GM21786 (cell line): ENCODE measurements around the gene VPS35L.
A peak's percentile ranks its signal among the peaks of the same experiment; 100 is the strongest.

Experiments
- ATAC-seq: cut with Tn5 transposase; IDR thresholded peaks from one replicate; pipeline ENCODE4 v1.9.1; 2021; ENCODE audit not compliant: unreplicated experiment

Gene VPS35L

DNA sequence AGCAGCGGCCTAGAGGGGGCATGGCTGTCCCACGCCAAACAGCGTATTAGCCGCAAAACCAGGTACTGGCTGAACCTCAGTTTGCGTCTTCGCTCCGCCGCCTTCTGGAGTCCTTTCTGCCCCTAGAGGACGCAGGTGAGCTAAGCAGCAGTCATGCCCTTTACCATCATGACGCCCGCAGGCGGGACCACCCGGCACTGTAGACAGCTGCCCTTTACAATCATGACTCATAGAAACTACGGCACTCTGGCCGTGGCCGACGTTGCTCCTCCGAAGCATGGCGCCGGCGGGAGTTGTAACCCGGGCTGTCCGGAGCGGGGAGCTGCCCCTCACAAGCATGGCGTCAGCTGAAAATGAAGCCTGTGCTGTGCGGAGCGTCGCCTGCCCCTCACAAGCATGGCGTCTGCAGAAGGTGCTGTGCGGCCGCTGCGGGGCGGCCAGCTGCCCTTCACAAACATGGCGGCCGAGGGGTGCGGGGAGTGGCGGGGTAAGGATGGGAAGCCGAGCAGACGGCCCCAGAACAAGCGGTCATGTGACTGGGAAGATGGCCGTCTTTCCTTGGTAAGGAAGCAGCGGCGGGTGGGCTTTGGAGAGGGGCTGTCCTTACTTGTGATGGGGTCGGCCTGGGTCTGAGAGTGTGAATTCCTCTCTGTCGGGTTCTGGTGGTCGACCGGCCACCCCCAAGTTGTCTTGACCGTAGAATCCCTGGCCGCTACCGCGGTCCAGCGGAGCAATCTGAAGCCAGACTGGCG, at the start of gene VPS35L:
TSS of gene VPS35L (plus strand) at position 518 of the 752 bp plus-strand sequence. CDS start at position 545, 27 bp downstream.
- peak; percentile 92 for ATAC-seq

DNA sequence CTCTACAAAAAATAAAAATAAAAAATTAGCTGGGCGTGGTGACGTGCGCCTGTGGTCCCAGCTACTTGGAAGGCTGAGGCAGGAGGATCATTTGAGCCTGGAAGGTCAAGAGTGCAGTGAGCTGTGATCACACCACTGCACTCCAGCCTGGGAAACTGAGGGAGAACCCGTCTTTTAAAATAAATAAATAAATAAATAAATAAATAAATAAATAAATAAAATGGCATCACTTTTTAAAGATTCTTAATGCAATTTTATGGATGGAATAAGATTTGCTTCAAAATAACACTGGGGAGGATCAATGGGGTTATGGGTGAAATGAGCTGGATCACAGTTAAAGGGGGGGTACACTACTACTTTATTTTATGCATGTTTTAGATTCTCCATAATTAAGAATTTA, 48.5 kb upstream of the VPS35L start:
- no peak for ATAC-seq

DNA sequence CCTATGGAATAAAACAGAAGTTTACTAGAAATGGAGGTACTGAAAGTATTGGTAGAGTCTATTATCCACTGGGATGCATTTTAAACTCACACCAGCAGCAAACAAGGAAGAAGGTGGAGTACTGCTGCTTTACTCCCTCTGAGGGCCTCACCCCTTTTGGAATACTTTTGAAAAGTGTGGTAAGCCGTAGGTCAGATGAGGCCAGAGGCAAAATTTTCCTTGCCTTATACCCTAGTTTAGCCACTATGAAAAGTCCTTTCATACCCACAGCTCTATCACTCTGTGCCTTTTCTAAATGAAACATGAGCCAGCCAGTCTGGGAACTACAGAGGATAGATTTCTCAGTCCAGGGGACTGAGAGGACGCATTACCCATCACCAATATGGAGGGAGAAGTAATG, 47.6 kb upstream of the VPS35L start:
- ATAC-seq, result no peak

DNA sequence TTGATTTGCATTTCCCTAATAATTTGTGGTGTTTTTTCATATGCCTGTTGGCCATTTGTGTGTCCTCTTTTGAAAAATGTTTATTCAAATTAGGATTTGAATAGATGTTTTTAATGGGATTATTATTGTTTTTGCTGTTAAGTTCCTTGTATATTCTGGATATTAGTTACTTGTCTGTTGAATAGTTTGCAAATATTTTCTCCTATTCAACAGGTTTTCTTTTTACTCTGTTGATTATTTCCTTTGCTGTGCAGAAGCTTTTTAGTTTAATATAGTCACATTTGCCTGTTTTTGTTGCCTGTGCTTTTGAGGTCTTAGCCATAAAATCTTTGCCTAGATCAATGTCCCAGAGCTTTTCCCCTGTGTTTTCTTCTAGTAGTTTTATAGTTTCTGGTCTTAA, 43.2 kb upstream of the VPS35L start:
- ATAC-seq, result no peak

DNA sequence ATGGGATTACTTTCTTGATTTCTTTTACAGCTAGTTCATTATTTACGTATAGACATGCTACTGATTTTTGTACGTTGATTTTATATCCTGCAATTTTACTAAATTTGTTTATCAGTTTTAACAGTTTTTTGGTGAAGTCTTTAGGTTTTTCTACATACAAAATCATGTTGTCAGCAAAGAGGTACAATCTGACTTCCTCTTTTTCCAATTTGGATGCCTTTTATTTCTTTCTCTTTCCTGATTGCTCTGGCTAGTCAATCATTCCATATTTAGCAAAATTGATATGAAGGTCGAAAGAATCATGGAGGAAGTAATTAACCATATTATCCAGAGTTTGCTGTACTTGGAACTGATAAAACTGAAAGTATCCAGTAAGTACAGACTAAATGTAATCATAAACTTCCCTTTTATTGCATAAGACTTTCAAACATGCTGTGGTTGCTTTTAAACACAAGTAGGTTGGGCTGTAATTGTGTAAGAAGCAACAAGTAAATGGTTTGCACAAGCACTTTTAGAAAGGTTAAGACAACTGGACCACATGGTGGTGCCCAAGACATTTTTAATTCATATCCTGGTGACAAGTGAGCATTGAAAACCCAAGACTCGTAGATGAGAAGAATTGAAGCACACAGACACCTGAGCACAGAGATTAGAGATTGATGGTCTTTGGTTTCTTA, 42.0 kb upstream of the VPS35L start:
- no peak for ATAC-seq

DNA sequence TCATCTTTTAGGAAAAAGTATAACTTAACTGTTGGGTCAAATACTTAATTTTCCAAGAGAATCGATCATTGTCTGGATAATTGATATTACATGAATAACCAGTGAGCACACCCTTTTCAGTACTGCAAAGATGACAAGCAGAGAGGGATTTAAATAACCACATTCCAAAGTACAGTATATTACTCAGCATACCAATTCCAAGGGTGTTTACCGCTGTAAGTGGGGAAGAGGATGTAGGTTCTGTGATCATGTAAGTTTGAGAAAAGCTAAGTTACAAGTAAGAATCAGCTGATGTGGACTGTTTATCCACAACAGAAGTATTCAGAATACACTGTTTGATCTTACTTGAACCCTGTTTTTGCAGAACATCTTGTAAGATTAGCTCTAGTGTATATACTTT, 39.7 kb upstream of the VPS35L start:
- no peak for ATAC-seq

DNA sequence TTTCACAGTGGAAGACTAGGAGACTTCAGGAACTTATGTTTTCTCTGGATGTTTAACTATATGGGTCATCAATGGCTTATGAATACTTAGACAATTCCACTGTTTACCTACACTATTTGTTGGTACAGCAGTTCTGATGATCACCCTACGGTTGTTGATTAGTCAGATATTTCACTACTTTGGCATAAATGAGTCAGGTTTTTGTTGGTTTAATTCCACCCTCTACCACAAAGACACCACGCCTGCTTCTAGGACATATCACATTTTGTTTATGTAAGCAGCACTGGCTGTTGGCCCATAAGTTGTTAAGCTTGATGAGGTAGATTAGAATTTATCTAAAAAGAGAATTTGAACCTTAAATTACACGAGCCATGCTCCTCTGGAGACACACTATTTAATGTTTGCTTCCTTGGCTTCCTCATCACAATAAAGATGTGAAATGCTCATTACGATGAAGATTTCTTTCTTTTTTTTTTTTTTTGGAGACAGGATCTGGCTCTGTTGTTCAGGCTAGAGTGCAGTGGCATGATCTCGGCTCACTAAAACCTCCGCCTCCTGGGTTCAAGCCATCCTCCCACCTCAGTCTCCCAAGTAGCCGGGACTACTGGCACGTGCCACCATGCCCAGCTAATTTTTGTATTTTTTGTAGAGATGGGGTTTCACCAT, 37.9 kb upstream of the VPS35L start:
- no peak for ATAC-seq

- ATAC-seq, result no peak
Observed at GRCh38 chr16:19518388-19518787, 37.1 kb upstream of the VPS35L start.

DNA sequence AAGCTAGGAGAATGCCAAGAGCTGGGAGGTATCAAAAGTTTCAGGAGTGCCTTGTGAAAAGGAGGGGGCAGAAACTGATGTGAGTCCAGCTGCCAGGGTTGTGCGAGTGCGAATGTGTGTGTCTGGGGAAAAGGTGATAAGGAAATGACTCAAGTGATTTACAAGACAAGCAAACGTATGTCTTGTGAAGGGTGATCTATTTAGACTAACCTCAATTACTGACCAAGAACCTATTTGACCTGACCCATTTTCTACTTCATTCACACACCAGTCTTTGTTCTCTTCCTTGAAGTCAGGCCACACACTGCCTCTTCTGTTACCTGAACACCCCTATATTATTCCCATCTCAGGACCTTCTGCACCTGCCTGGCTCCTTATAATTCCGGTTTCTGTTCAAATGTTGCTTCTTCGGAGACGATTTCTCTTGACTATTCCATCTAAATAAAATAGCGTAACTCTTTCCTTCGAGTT, 34.6 kb upstream of the VPS35L start:
- ATAC-seq, result no peak

- peak; percentile 75 for ATAC-seq
Observed at GRCh38 chr16:19521471-19522396, 33.8 kb upstream of the VPS35L start, which contains the start of gene GDE1. TSS of gene GDE1 (minus strand) at chr16:19522098. CDS start at chr16:19521964, 134 bp downstream.

- no peak for ATAC-seq
Observed at GRCh38 chr16:19522397-19522732, 33.1 kb upstream of the VPS35L start.

- no peak for ATAC-seq
Observed at GRCh38 chr16:19522760-19523159, 32.7 kb upstream of the VPS35L start.

DNA sequence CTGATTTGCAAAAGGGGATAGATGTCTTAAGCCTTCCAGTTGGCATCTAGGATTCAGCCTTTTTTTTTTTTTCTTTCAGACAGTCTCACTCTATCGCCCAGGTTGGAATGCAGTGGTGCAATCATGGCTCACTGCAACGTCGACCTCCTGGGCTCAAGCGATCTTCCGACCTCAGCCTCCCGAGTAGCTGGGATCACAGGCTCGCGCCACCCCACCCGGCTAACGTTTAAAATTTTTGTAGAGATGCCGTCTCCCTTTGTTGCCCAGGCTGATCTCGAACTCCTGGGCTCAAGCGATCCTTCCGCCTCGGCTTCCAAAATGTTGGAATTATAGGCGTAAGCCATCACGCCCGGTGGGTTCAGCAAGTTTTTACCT, 32.3 kb upstream of the VPS35L start:
- ATAC-seq, result no peak

DNA sequence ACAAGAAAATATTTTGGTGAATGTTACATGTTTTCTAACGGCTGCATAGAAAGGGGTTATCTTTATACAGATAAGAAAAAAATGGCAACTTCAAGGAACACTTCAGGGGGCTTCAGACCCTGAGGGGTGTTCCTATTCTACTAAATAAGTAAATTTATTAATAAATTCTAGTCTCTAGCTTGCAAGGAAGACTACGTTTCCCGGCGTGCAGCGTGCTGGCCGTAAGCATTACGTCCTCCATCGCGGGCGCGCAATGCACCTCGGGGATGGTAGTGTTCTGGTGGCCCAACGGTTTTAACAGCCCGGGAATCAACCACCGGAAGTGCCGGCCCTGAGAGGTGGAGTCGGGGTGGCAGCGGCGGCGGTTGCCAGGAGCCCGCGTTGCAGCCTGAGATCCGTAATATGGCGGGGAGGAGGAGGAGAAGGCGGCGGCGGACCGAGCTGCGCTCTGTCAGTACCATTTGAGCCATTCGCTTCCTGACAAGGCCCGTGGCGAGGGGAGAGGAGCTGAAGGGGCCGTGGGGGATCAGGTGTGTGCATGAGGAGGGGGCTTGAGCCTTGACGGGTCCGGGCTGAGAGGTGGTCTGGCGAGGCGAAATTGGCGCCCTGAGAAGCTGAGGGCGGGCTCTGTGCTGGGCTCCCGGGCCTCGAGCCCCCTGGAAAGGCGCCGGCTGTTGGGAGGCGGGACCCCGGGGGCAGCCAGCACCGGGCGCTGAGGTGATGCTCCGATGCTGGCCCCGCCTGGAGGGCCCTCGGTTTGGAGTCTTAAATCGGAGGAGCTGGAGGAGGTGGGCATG, 31.7 kb upstream of the VPS35L start, which contains the start of gene CCP110:
TSS of gene CCP110 (plus strand) at position 384 of the 797 bp plus-strand sequence. CDS start 3,940 bp downstream, outside the sequence.
- peak; percentile 64 for ATAC-seq

- no peak for ATAC-seq
Observed at GRCh38 chr16:19524356-19524615, 31.2 kb upstream of the VPS35L start.

DNA sequence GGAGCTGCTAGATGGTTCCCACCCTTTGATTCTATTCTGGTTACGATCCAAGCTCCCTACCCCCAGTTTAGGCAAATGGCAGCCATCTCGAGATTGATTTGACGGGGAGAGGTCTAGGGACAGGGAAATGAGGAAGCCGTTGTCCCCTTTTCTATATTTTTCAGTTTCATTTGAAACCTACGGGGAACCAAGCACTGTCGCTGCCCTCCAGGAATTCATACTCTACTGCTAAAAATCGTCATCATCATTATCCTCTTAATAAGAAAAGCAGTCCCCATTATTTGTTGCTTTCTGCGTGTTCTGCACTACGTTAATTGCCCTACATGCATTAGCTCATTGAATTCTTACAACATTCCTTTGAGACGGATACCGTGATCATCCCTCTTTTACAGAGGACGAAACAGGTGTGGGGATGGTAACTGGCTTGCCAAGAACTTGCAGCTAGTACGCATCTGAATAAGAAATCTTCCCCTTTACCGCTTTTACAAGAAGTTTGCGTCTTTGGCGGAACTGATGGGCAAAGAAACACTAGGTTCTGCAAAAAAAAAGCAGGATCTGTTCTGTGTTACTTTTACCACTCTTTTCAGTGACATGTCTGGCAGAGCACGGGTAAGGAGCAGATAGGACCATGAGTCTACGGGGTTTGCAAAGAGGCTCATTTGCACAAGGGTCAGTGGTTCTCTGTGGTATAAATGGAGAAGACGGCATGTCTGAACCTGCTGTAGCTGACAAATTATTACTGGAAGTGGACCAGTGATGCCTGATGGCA, 30.7 kb upstream of the VPS35L start:
- ATAC-seq, result no peak

DNA sequence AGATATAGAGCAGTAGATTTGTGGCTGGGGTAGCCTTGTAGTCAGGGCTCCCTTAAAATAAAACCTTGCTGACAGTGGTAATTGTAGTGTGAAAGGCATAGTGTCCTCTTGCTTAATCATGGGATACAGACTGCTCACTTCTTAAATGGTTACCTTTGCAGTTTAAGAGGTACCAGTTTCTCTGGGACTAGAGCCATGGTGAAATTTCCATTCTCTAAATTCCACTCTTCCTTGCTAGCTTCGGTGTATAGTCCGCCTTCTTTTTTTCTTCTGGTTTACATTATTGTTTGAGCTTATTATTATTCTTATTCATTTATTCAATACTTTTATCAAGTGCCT, 30.1 kb upstream of the VPS35L start:
- no peak for ATAC-seq

DNA sequence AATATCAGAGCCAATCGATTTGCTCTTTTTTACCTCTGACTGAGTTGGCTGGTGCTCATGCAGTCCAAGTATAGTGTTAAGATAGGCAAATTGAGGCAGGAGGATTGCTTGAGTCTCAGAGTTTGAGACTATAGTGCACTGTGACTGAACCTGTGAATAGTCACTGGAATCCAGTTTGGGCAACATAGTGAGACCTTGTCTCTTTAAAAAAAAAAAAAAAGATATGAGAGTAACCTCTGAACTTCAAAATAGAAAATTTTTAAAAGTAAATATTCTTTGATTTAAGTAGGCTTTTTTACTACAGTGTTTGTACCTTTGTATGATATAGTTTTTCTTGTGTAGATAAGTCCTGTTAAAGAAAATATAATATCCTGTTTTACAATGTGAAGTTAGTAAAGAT, 28.3 kb upstream of the VPS35L start:
- ATAC-seq, result no peak

DNA sequence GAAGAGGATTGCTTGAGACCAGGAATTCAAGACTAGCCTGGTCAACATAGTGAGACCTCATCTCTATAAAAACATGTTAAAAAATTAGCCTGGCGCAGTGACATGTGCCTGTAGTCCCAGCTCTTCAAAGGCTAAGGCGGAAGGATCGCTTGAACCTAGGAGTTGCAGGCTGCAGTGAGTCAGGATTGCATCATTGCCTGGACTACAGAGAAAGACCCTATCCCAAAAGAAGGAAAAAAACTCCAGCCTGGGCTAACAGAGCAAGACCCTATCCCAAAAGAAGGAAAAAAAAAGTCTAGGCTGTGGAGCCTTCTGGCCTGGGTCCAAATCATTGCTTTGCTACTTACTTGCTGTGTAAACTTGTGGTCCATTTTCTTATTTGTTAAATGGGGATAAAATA, 26.8 kb upstream of the VPS35L start:
- no peak for ATAC-seq

DNA sequence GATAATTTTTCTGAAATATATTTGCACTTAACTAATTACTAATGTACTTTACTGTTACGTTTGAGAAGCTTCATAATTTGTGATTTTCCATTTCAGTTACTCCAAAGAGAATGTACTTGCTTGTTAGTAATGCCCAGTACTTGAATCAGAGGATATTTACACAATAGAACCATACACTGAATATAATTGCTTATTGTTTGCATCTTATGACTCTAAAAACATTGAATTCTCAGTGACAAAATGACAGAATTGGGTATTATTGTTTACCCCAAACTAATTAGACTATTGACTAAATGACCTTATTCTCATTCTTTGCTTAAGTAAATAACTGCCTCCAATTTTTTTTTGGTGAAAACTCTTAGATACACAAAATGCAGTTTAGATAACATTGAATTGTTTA, 22.9 kb upstream of the VPS35L start:
- no peak for ATAC-seq
